ENCODE results near the gene ADAM33.

Gene ADAM33

GRCh38 chr20:3687655-3688054 is 5.8 kb upstream of the ADAM33 start:
- no peak for DNase-seq (ENCODE audit: low read depth in 1 of 2, low spot score in 1 of 2)

- no peak for DNase-seq (ENCODE audit: low read depth in 1 of 2, low spot score in 1 of 2)
These were observed 5.1 kb upstream of the ADAM33 start for GRCh38 chr20:3686867-3687321.

- no peak for DNase-seq (ENCODE audit: low read depth in 1 of 2, low spot score in 1 of 2)
These were observed 4.6 kb upstream of the ADAM33 start for GRCh38 chr20:3686421-3686820.

- no peak for DNase-seq (ENCODE audit: low read depth in 1 of 2, low spot score in 1 of 2)
These were observed 3.5 kb upstream of the ADAM33 start for GRCh38 chr20:3685341-3685740.

DNA sequence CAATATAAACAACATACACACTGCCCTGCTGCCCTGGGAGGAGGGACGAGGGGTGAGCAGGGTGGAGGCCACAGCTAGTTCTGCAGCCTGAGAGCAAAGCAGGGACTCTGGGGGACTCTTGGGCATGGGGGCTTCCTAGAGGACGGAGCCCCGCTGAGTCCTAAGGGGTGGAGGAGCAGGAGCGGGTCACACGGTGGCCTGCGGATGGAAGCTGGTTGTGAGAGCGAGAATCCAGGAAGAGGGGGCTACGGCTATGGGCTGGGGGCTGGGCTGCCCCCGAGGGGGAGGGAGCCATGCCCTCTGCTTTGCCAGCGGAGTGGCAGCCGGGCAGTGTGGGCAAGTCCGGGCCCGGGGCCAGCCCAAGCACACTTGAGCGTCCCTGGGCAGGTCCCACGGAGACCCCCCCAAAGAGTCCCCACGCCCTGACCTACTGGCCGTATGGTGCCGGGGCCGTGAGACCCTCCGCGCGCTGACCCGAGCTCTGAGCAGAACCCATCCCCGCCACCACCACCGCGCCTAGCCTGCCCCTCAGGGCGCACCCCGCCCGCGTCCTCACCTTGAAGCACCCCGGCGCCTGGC is 369 bp downstream of the ADAM33 start:
- no peak for DNase-seq (ENCODE audit: low read depth in 1 of 2, low spot score in 1 of 2)

DNA sequence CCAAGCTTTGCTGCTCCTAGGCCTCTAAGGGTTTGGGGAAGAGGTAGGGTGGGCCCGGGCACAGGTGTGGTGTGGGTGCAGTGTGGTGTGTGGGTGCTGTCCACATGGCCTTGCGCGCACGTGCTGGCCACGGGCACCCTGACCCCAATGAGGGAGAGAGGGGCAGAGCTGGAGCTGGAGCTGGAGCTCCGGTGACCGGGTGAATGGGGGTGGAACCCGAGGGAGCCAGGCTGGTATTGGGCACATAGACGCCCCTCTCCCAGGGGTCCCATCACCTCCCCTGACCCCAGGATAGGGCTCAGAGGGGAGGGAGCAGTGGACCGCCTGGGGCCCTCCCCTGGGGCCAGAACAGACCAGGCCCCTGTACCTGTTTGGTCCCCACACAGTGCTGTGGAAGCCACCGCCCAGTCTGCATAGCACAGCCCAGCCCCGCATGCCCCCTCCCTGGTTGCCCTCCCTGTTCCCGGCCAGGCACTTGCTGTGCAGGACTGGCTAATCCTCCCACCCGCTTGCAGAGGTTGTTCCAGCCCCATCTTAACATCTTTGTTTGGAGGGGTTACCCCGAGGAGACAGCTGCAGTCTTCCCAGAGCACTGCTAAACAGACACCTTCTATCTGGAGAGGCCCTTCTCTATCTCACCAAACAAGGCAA is 984 bp downstream of the ADAM33 start:
- DNase-seq (ENCODE audit: low read depth in 1 of 2, low spot score in 1 of 2): no peak

DNA sequence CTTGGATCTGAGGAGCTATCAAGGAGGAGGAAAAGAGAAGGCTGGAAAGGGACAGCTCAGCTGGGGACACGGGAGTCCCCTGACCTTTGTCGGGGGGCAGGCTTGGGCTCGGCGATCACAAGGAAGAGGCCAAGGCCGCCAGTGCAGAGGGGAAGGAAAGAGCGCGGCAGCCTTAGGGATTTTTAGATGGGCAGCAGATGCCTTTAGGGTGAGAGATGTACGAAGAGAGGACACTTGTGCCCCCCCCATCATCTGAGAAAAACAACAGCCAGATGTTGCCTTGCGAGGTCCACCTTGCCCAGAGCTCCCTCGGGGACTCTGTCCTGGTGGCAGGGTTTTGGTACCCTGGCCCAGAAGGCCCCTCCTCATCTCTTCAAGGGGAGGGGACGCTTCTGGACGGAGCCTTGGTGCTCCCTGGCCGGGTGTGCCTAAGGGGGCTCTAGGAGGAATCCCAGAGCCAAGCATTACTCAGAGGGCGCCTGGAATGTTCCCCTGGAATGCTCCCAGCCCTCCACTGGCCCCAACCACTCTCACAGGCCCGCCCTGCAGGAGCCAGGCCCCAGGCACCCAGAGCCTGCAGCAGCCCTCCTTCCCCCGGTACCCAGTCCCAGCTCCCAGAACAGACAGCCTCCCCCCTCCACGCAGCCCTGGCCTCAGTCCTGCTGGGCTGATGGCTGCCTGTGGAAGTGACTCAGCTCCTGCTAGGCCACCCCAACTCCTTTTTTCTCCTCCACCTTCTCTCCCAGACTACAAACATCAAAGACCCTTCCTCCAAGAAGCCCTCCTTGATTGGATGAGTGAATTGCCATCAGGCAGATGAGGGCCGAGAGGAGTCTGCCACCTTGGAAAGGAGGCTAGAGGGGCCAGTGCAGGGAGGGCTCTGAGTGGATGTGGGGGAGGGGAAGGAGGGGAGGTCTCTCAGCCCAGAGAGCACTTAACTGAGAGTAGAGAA is 1.8 kb downstream of the ADAM33 start:
- DNase-seq (ENCODE audit: low read depth in 1 of 2, low spot score in 1 of 2): no peak

- no peak for DNase-seq (ENCODE audit: low read depth in 1 of 2, low spot score in 1 of 2)
These were observed 2.7 kb downstream of the ADAM33 start for GRCh38 chr20:3678856-3679720.

DNA sequence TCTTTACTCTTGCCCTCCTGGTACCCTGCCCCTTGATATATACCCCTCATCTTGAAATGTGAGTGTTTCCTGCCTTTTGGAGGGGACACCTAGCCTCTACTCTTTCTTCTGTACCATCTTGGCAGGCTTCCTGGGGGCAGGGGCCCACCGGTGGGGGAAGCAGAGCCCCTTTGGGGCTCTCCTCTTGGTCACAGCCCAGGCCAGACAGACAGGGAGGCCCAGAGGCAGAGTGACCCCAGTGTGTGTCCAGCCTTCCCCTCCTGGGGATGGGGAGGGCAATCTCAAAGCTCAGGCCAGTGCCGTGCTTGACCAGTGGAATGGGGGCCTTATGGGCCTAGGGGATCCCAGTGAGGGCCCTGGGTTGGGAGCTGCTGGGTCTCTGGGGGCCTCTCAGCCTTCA is 3.6 kb downstream of the ADAM33 start:
- DNase-seq (ENCODE audit: low read depth in 1 of 2, low spot score in 1 of 2): no peak

DNA sequence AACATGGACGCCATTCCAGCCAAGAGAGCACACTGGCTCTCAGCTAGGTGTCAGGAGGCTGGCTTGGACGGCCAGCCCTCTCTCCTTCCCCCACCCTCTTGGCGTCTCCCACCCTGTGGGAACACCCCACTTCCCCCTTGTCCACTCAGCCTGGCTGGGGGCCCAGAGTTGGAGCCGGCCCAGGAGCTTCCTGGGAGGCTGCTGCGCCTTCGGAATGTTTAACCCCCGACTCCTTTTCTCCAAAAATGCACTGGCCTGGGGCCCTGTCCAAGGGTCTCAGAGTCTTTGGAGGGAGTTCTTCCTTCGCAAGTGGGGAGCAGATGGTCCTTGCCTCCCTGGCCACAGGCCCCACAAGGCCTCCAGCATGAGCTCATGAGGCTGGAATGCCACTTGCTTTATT is 4.1 kb downstream of the ADAM33 start:
- no peak for DNase-seq (ENCODE audit: low read depth in 1 of 2, low spot score in 1 of 2)

DNA sequence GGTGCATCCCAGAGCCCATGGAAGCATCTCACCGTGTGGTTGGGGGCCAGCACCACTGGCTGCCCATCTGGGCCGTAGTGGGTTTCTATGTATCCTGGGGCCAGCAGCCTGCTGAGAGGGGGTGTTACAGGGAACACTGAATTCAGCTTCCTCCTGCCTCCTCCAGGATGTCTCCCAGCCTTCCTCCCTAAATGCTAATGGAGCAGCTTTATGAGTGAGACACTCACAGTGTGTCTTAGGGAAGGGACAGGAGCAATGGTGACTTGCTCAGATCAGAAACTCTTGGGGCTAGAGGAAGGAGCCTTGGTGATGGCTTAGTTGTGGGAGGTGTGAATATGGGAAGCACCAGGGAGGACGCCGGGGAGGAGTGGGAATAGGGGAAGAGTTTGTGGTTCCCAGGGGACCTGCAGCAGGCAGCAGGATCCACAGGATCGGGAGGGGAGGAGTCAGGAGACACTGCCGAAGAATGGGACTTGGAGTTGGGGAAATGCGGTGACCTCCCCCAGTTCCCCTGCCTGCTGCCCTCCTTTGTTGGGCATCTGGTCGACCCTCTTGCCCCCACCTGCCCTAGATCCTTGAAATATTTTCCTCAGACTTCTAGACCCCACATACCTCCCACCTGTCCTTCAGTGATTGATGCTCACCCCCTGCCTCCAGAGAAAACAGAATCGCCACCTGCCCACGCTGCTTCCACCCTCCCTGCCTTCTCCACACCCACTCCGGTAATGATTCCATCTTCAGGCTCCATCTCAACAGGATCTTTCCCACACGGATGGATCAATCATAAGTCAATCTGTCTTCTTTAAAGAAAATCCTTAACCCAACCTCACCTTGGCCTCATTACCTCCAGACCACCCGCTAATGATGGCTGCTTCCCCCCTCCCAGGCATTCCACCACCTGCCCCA is 6.6 kb downstream of the ADAM33 start:
- DNase-seq (ENCODE audit: low read depth in 1 of 2, low spot score in 1 of 2): no peak

DNA sequence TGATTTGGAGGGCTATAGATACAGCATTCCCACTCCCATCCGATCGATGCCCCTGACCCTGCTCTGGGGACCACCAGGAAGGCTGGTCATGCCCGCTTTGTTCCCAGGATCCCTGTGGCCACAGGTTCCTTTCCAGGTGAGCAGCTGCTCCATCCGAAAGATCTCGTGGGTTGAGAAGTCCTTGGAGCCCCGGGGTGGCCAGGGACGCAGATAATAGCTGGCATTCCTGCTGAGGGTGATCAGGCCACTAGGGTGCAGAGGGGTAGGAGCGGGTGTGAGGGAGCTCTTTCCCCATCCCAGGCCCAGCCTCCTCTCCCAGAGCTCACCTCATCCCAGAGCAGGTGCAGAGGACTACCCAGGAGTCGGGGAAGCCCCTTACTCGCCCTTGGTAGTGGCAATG is 7.4 kb downstream of the ADAM33 start:
- no peak for DNase-seq (ENCODE audit: low read depth in 1 of 2, low spot score in 1 of 2)

GRCh38 chr20:3673221-3674070 is 8.4 kb downstream of the ADAM33 start:
- no peak for DNase-seq (ENCODE audit: low read depth in 1 of 2, low spot score in 1 of 2)

DNA sequence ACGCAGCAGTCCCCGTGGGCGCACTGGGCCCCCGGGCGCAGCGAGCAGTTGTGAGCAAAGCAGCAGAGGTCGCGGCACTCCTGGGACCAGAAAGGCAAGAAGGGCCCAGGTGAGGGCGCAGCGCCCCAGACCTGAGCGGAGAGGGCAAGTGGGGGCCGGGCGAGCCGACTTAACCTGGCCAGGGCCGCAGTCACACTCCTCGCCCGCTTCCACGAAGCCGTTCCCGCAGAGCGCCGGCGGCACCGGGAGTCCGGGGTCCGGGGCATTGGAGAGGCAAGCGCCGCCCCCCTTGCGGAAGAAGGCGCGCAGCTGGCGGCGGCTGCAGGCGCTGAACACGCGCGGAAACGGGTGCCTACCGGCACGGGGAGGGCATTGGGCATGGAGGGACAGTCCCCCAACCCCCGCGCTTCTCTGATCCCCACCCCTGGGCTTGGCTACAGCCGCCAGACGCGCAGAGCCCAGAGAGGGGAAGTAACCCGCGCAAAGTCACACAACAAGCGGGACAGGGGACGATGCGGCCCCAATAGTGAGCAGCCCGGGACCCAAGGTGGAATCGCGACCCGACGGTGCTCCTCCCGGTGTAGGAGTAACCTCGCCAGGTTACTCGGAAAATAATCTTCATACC is 9.2 kb downstream of the ADAM33 start:
- DNase-seq (ENCODE audit: low read depth in 1 of 2, low spot score in 1 of 2): no peak

DNA sequence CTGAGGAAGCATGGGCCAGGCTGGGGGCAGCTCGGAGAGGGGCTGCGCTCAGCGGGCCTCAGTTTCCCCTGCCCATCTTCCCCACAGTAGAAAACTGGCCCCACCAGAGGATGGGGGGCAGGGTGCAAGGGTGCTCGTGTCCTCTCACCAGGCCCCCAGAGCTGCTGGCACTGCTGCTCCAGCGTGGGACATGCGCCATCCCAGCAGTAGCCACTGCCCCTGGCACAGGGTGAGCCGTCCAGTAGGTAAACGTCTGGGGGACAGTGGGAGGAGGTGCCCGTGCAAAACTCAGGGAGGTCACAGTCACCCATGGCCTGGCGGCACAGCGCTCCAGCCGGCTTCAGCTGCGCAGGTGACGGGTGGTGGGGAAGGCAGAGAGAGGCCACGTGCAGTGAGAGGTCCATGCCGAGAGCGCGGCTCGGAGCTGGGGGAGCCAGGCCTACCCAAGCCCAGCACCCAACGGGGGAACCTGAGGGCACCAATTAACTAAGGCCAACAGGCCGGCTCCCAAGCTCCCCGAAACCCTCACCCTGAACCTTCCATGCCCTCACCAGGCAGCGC is 9.7 kb downstream of the ADAM33 start:
- DNase-seq (ENCODE audit: low read depth in 1 of 2, low spot score in 1 of 2): no peak

- no peak for DNase-seq (ENCODE audit: low read depth in 1 of 2, low spot score in 1 of 2)
These were observed 10.9 kb downstream of the ADAM33 start for GRCh38 chr20:3670945-3671344.

GRCh38 chr20:3670511-3670910 is 11.3 kb downstream of the ADAM33 start:
- no peak for DNase-seq (ENCODE audit: low read depth in 1 of 2, low spot score in 1 of 2)

- DNase-seq (ENCODE audit: low read depth in 1 of 2, low spot score in 1 of 2): no peak
These were observed 12.0 kb downstream of the ADAM33 start for GRCh38 chr20:3669710-3670367.
